Esophagus muscularis mucosa (tissue), 3 donors: ENCODE results near the gene MRFAP1L1.

Experiments
- POLR2AphosphoS5 ChIP-seq, 2 donors: sonication (generic); formaldehyde crosslinking; IDR thresholded peaks; one replicate each; pipeline ENCODE4 v1.6.1; 2017; ENCODE audit warnings: antibody characterized with exemption in 2 of 2
- TF ChIP-seq, protein P1 (sequence below), 3 experiments: fragments of 200-600 bp in 2 of 3; fragments of 450-650 bp in 1 of 3; sonication (generic) in 2 of 3; IDR thresholded peaks; one replicate each; pipeline ENCODE4 v1.5.1; 2017 to 2019; ENCODE audit warnings: antibody characterized with exemption in 3 of 3, mild to moderate bottlenecking in 2 of 3, moderate library complexity in 1 of 3

GRCh38 chr4:6727943-6728250 lies 18.2 kb upstream of the MRFAP1L1 start:
- TF ChIP-seq, protein P1, sequence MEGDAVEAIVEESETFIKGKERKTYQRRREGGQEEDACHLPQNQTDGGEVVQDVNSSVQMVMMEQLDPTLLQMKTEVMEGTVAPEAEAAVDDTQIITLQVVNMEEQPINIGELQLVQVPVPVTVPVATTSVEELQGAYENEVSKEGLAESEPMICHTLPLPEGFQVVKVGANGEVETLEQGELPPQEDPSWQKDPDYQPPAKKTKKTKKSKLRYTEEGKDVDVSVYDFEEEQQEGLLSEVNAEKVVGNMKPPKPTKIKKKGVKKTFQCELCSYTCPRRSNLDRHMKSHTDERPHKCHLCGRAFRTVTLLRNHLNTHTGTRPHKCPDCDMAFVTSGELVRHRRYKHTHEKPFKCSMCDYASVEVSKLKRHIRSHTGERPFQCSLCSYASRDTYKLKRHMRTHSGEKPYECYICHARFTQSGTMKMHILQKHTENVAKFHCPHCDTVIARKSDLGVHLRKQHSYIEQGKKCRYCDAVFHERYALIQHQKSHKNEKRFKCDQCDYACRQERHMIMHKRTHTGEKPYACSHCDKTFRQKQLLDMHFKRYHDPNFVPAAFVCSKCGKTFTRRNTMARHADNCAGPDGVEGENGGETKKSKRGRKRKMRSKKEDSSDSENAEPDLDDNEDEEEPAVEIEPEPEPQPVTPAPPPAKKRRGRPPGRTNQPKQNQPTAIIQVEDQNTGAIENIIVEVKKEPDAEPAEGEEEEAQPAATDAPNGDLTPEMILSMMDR (IDR thresholded peaks at IDR 0.05): no peak
- no peak for TF ChIP-seq POLR2AphosphoS5 (IDR thresholded peaks at IDR 0.05)
